Choroid plexus epithelial cell (primary cell): ENCODE data around the gene JUNB.
"Not testable (repeated sequence)": the region's sequence is repeated elsewhere in the genome, so short reads cannot be mapped to it uniquely, and the experiment has no call there.

ENCODE experiments used
- DNase-seq: peaks from one replicate; pipeline ENCODE4 v3.0.0-alpha.2; 2010; ENCODE audit warnings: low read depth
- H3K4me3 ChIP-seq: 2 replicates; pipeline ENCODE4 v1.5.1; 2011; ENCODE audit warnings: low read depth, mild to moderate bottlenecking, control low read depth, low read length, moderate library complexity
- CTCF ChIP-seq: conservative IDR thresholded peaks from 2 replicates; pipeline ENCODE4 v1.5.1; 2011; ENCODE audit warnings: low read depth, mild to moderate bottlenecking, control low read depth, inconsistent platforms, low read length, moderate library complexity

The JUNB gene

GRCh38 chr19:12815088-12815487 is 23.8 kb downstream of the JUNB start:
- TF ChIP-seq CTCF, result no peak
- DNase-seq, result no peak
- H3K4me3 ChIP-seq, result no peak overlapping the region

- not testable (repeated sequence) for H3K4me3 ChIP-seq, DNase-seq
Observed at GRCh38 chr19:12817188-12817587, 25.9 kb downstream of the JUNB start.

- not testable (repeated sequence) for H3K4me3 ChIP-seq, DNase-seq
Observed at GRCh38 chr19:12817810-12818209, 26.5 kb downstream of the JUNB start.

- H3K4me3 ChIP-seq, result no peak overlapping the region
- TF ChIP-seq CTCF, result no peak
- DNase-seq, result no peak
Observed at GRCh38 chr19:12821761-12822160, 30.5 kb downstream of the JUNB start.

- no peak for DNase-seq
- no peak overlapping the region for H3K4me3 ChIP-seq
- peak; percentile 53 for TF ChIP-seq CTCF
Observed at GRCh38 chr19:12825254-12826131, 34.2 kb downstream of the JUNB start.

- no peak for TF ChIP-seq CTCF
- no peak for DNase-seq
- H3K4me3 ChIP-seq, result no peak overlapping the region
Observed at GRCh38 chr19:12828494-12828893, 37.2 kb downstream of the JUNB start.

GRCh38 chr19:12833418-12833737 is 42.1 kb downstream of the JUNB start:
- no peak for TF ChIP-seq CTCF
- DNase-seq, result no peak
- no peak overlapping the region for H3K4me3 ChIP-seq

- no peak for TF ChIP-seq CTCF
- H3K4me3 ChIP-seq, result peak overlapping the region; percentile 37
- no peak for DNase-seq
Observed at GRCh38 chr19:12833738-12834565, 42.7 kb downstream of the JUNB start.
